Hepatocyte (in vitro differentiated cells): ENCODE results near the gene FBXO46. TPM values are rescaled to one million over a fixed set of nuclear protein-coding genes. Genes with fewer than 3 reads are reported as not detected.
"Not testable (repeated sequence)": the region's sequence is repeated elsewhere in the genome, so short reads cannot be mapped to it uniquely, and the experiment has no call there.

Experiments used
- DNase-seq: peaks from one replicate; pipeline ENCODE4 v3.0.0-alpha.2; 2016; ENCODE audit warnings: low spot score
- H2AFZ ChIP-seq: fragments of 200-600 bp; sonication (generic); 2 replicates; pipeline ENCODE4 v1.6.0; 2016; ENCODE audit warnings: antibody characterized with exemption, mild to moderate bottlenecking
- H3K27ac ChIP-seq: fragments of 200-600 bp; sonication (generic); 2 replicates; pipeline ENCODE4 v1.5.1; 2016; ENCODE audit warnings: mild to moderate bottlenecking
- H3K27me3 ChIP-seq: fragments of 200-600 bp; sonication (generic); 2 replicates; pipeline ENCODE4 v1.6.1; 2016
- H3K36me3 ChIP-seq: fragments of 200-600 bp; sonication (generic); replicated peaks from 2 replicates; pipeline ENCODE4 v1.5.1; 2016; ENCODE audit warnings: low read depth; ENCODE audit not compliant: insufficient read depth
- H3K4me1 ChIP-seq: fragments of 200-600 bp; sonication (generic); 2 replicates; pipeline ENCODE4 v1.5.1; 2016; ENCODE audit warnings: mild to moderate bottlenecking, moderate library complexity; ENCODE audit not compliant: insufficient read depth
- H3K4me2 ChIP-seq: fragments of 200-600 bp; sonication (generic); 2 replicates; pipeline ENCODE4 v1.6.0; 2016
- H3K4me3 ChIP-seq: fragments of 200-600 bp; sonication (generic); 2 replicates; pipeline ENCODE4 v1.5.1; 2016; ENCODE audit warnings: mild to moderate bottlenecking
- H3K79me2 ChIP-seq: fragments of 200-600 bp; sonication (generic); 2 replicates; pipeline ENCODE4 v1.6.0; 2017; ENCODE audit warnings: mild to moderate bottlenecking
- H3K9me2 ChIP-seq: fragments of 200-600 bp; sonication (generic); replicated peaks from 2 replicates; pipeline ENCODE4 v1.6.0; 2017; ENCODE audit warnings: mild to moderate bottlenecking; ENCODE audit not compliant: insufficient read depth
- H3K9me3 ChIP-seq: fragments of 200-600 bp; sonication (generic); 2 replicates; pipeline ENCODE4 v1.5.1; 2016; ENCODE audit warnings: low read depth, mild to moderate bottlenecking
- H4K20me1 ChIP-seq: fragments of 200-600 bp; sonication (generic); 2 replicates; pipeline ENCODE4 v1.6.0; 2016; ENCODE audit warnings: mild to moderate bottlenecking; ENCODE audit not compliant: insufficient read depth, poor library complexity, severe bottlenecking
- EZH2 ChIP-seq: fragments of 200-600 bp; sonication (generic); IDR thresholded peaks from 2 replicates; pipeline ENCODE4 v1.6.1; 2016; ENCODE audit warnings: antibody characterized with exemption, mild to moderate bottlenecking, borderline replicate concordance
- EZH2phosphoT487 ChIP-seq: fragments of 200-600 bp; sonication (generic); IDR thresholded peaks from one replicate; pipeline ENCODE4 v1.6.1; 2018; ENCODE audit warnings: antibody characterized with exemption, mild to moderate bottlenecking, low read depth, moderate library complexity; ENCODE audit not compliant: unreplicated experiment, severe bottlenecking
- WGBS: methylation state at CpG from one replicate; pipeline ENCODE4 v1.1.6; 2016; ENCODE audit warnings: low lambda C conversion rate; ENCODE audit errors: missing lambda C conversion rate; 5-methylcytosine and 5-hydroxymethylcytosine counted together
- polyA plus RNA-seq: library from polyadenylated mRNA; unstranded; fragments of >200 nt; fragmentation: Nextera tagmentation; extraction: Ambion mirVana; gene quantifications from 2 replicates; pipeline ENCODE4 v1.2.1, GENCODE V29; 2016
- total RNA-seq: library from RNA; depleted of rRNA; stranded (reverse); fragments of >200 nt; gene quantifications from 2 replicates; pipeline ENCODE4 v1.2.3, GENCODE V29; 2014
- TF ChIP-seq, protein P1 (sequence below): fragments of 200-600 bp; sonication (generic); IDR thresholded peaks from 2 replicates; pipeline ENCODE4 v1.5.1; 2016; ENCODE audit warnings: antibody characterized with exemption, mild to moderate bottlenecking; ENCODE audit not compliant: poor library complexity

FBXO46 gene
- total and polyA plus RNA-seq, 2 experiments from 2014 or later: 7.5 to 14.8 TPM

- Histone ChIP-seq H3K36me3 (no peaks in the 10 kb centered on the region), H3K9me2 (no peaks in the 10 kb centered on the region), H3K27me3 (no peaks in the 10 kb centered on the region), H4K20me1 (no peaks in the 10 kb centered on the region), H3K79me2 (no peaks in the 10 kb centered on the region), H3K4me3 (no peak overlapping the region), H3K27ac (no peak overlapping the region), H3K4me2 (no peak overlapping the region), H3K9me3 (no peaks in the 10 kb centered on the region), H2AFZ (no peak overlapping the region), H3K4me1 (no peaks in the 10 kb centered on the region)
- DNase-seq: no peak
- TF ChIP-seq EZH2phosphoT487 (no peak), EZH2 (no peak)
- TF ChIP-seq, protein P1, sequence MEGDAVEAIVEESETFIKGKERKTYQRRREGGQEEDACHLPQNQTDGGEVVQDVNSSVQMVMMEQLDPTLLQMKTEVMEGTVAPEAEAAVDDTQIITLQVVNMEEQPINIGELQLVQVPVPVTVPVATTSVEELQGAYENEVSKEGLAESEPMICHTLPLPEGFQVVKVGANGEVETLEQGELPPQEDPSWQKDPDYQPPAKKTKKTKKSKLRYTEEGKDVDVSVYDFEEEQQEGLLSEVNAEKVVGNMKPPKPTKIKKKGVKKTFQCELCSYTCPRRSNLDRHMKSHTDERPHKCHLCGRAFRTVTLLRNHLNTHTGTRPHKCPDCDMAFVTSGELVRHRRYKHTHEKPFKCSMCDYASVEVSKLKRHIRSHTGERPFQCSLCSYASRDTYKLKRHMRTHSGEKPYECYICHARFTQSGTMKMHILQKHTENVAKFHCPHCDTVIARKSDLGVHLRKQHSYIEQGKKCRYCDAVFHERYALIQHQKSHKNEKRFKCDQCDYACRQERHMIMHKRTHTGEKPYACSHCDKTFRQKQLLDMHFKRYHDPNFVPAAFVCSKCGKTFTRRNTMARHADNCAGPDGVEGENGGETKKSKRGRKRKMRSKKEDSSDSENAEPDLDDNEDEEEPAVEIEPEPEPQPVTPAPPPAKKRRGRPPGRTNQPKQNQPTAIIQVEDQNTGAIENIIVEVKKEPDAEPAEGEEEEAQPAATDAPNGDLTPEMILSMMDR: no peak
- WGBS: 98% methylated on average over 12 of the region's 12 CpGs
Observed at GRCh38 chr19:45752639-45753038, 21.9 kb upstream of the FBXO46 start.

GRCh38 chr19:45751483-45751882 is 20.8 kb upstream of the FBXO46 start:
- not testable (repeated sequence) for H3K36me3 ChIP-seq
- WGBS: 90% methylated on average over 10 of the region's 10 CpGs

GRCh38 chr19:45747513-45747912 is 16.8 kb upstream of the FBXO46 start:
- no peaks in the 10 kb centered on the region for H4K20me1 ChIP-seq
- H3K36me3 ChIP-seq: no peaks in the 10 kb centered on the region
- no peak overlapping the region for H3K4me3 ChIP-seq
- DNase-seq: no peak
- H2AFZ ChIP-seq: no peak overlapping the region
- no peaks in the 10 kb centered on the region for H3K4me1 ChIP-seq
- H3K27me3 ChIP-seq: no peaks in the 10 kb centered on the region
- H3K9me3 ChIP-seq: no peaks in the 10 kb centered on the region
- no peaks in the 10 kb centered on the region for H3K9me2 ChIP-seq
- no peaks in the 10 kb centered on the region for H3K79me2 ChIP-seq
- 86% methylated on average over 5 of the region's 5 CpGs for WGBS
- H3K27ac ChIP-seq: no peak overlapping the region
- H3K4me2 ChIP-seq: no peak overlapping the region
- TF ChIP-seq, protein P1: no peak
- TF ChIP-seq EZH2 (no peak), EZH2phosphoT487 (no peak)

More at GRCh38 chr19:45751483-45751882, 20.8 kb upstream of the FBXO46 start:
- H3K4me2 ChIP-seq, H4K20me1 ChIP-seq, H3K4me3 ChIP-seq, H3K4me1 ChIP-seq, H3K27me3 ChIP-seq, H3K9me3 ChIP-seq, H3K27ac ChIP-seq, H2AFZ ChIP-seq, H3K79me2 ChIP-seq, DNase-seq, H3K9me2 ChIP-seq: not testable (repeated sequence)

DNA sequence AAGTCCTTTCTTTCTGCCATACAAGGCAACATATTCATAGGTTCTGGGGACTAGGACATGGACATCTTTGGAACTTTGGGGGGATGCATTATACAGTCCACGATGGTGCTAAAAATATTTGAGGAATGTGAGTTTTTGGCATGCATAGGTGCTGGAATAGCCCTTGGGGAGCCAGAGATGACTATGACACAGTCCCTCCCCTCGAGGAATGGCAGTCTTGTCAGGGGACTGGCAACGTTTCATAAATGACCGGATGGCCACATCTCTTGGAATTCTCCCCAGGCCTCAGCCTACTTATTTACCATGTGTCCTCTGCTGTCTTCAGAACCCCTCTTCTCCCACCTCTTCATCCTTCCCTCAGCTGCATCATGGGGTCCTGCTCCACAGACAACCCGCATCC is 16.2 kb upstream of the FBXO46 start:
- H2AFZ ChIP-seq: no peak overlapping the region
- TF ChIP-seq EZH2 (no peak), EZH2phosphoT487 (no peak)
- TF ChIP-seq, protein P1: no peak

More for the DNA sequence above, 16.2 kb upstream of the FBXO46 start:
- WGBS: 82% methylated on average over 5 of the region's 5 CpGs
- Histone ChIP-seq H3K27ac (no peak overlapping the region), H3K9me2 (no peaks in the 10 kb centered on the region), H4K20me1 (no peaks in the 10 kb centered on the region), H3K9me3 (no peaks in the 10 kb centered on the region), H3K4me3 (no peak overlapping the region), H3K4me1 (no peaks in the 10 kb centered on the region), H3K27me3 (no peaks in the 10 kb centered on the region), H3K4me2 (no peak overlapping the region), H3K79me2 (no peaks in the 10 kb centered on the region), H3K36me3 (no peaks in the 10 kb centered on the region)
- DNase-seq: no peak
